Measurements from ENCODE around the gene ACSL6. TPM values are rescaled to one million over a fixed set of nuclear protein-coding genes. Genes with fewer than 3 reads are reported as not detected.

ACSL6 gene
- total RNA-seq, 2 donors from 2014 or later = 0.04 to 0.73 TPM

GRCh38 chr5:131974622-131974955 lies 36.9 kb downstream of the ACSL6 start:
- no peak for DNase-seq
- Mint-ChIP-seq H3K27me3 (ENCODE audit: insufficient read depth) (no peaks in the 10 kb centered on the region), H3K4me3 (no peak overlapping the region), H3K9me3 (no peaks in the 10 kb centered on the region), H3K36me3 (ENCODE audit: low read depth) (no peaks in the 10 kb centered on the region), H3K4me1 (peaks cover 6% of the 10 kb centered on the region), H3K27ac (no peak overlapping the region)
- no peak overlapping the region for H3K9ac ChIP-seq (ENCODE audit: extremely low read depth, low read length, poor library complexity, severe bottlenecking)
- H3K27ac ChIP-seq (ENCODE audit: low read depth, low read length) = no peak overlapping the region
- no peak for TF ChIP-seq CTCF (conservative IDR thresholded peaks at IDR 0.05)
- H3K4me3 ChIP-seq (ENCODE audit: low read length) = no peak overlapping the region
- H3K27me3 ChIP-seq (ENCODE audit: control insufficient read depth, insufficient read depth, low read length, poor library complexity, severe bottlenecking) = no peaks in the 10 kb centered on the region
- no peaks in the 10 kb centered on the region for H3K9me3 ChIP-seq (ENCODE audit: control insufficient read depth, low read length)
- no peaks in the 10 kb centered on the region for H3K4me1 ChIP-seq (ENCODE audit: control insufficient read depth, insufficient read depth, low read length)
- 80 to 83% methylated on average over 4 to 5 of the region's 5 CpGs for WGBS, 2 experiments (ENCODE audit: insufficient coverage in 1 of 2, insufficient read length in 1 of 2)
- H3K36me3 ChIP-seq (ENCODE audit: control insufficient read depth, insufficient read depth, low read length) = no peaks in the 10 kb centered on the region

GRCh38 chr5:131974016-131974415 lies 37.4 kb downstream of the ACSL6 start:
- no peaks in the 10 kb centered on the region for H3K36me3 Mint-ChIP-seq (ENCODE audit: low read depth)
- no peak overlapping the region for H3K4me3 ChIP-seq (ENCODE audit: low read length)

GRCh38 chr5:131973089-131973712 lies 38.3 kb downstream of the ACSL6 start:
- Histone ChIP-seq H3K9ac (ENCODE audit: extremely low read depth, low read length, poor library complexity, severe bottlenecking) (no peak overlapping the region), H3K4me3 (ENCODE audit: low read length) (no peak overlapping the region), H3K27me3 (ENCODE audit: control insufficient read depth, insufficient read depth, low read length, poor library complexity, severe bottlenecking) (no peaks in the 10 kb centered on the region), H3K36me3 (ENCODE audit: control insufficient read depth, insufficient read depth, low read length) (no peaks in the 10 kb centered on the region), H3K9me3 (ENCODE audit: control insufficient read depth, low read length) (no peaks in the 10 kb centered on the region), H3K4me1 (ENCODE audit: control insufficient read depth, insufficient read depth, low read length) (no peaks in the 10 kb centered on the region), H3K27ac (ENCODE audit: low read depth, low read length) (no peak overlapping the region)
- Mint-ChIP-seq H3K36me3 (ENCODE audit: low read depth) (no peaks in the 10 kb centered on the region), H3K9me3 (no peaks in the 10 kb centered on the region), H3K4me1 (peaks cover 6% of the 10 kb centered on the region), H3K27me3 (ENCODE audit: insufficient read depth) (no peaks in the 10 kb centered on the region), H3K4me3 (no peak overlapping the region), H3K27ac (no peak overlapping the region)
- DNase-seq = no peak
- 93 to 94% methylated on average over 9 of the region's 9 CpGs for WGBS, 2 experiments (ENCODE audit: insufficient coverage in 1 of 2, insufficient read length in 1 of 2)
- no peak for TF ChIP-seq CTCF (conservative IDR thresholded peaks at IDR 0.05)

More at GRCh38 chr5:131974016-131974415, 37.4 kb downstream of the ACSL6 start:
- TF ChIP-seq CTCF (conservative IDR thresholded peaks at IDR 0.05) = no peak
- no peak for DNase-seq
- Histone ChIP-seq H3K9me3 (ENCODE audit: control insufficient read depth, low read length) (no peaks in the 10 kb centered on the region), H3K36me3 (ENCODE audit: control insufficient read depth, insufficient read depth, low read length) (no peaks in the 10 kb centered on the region), H3K4me1 (ENCODE audit: control insufficient read depth, insufficient read depth, low read length) (no peaks in the 10 kb centered on the region), H3K27ac (ENCODE audit: low read depth, low read length) (no peak overlapping the region), H3K9ac (ENCODE audit: extremely low read depth, low read length, poor library complexity, severe bottlenecking) (no peak overlapping the region), H3K27me3 (ENCODE audit: control insufficient read depth, insufficient read depth, low read length, poor library complexity, severe bottlenecking) (no peaks in the 10 kb centered on the region)
- whole genome bisulfite sequencing, 2 experiments (ENCODE audit: insufficient coverage in 1 of 2, insufficient read length in 1 of 2) = 88% methylated on average over 1 of the region's 1 CpG
- Mint-ChIP-seq H3K4me3 (no peak overlapping the region), H3K9me3 (no peaks in the 10 kb centered on the region), H3K27me3 (ENCODE audit: insufficient read depth) (no peaks in the 10 kb centered on the region), H3K4me1 (peaks cover 6% of the 10 kb centered on the region), H3K27ac (no peak overlapping the region)

Measured in endodermal cell (in vitro differentiated cells).